ENCODE measurements around the gene GCG.

Gene GCG

DNA sequence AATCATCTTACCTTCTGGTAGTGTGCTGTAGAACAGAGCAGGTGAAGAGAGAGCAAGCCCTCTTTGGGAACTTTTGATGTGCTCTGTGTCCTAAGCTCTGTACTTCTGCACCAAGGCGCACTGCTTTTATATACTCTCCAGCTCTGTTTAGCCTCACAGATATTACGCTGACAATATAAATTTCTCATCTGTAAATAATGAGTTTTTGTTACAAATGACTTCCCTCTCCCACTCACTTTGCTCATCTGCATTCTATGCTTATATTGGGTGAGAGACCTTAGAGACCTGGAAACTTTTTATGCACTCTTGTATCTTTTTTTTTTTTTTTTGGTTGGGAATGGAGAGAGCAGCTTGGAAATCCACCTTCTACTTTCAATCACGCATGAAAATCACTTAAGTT, at the start of gene GCG:
Gene GCG (minus strand): TSS at position 101 of the 400 bp plus-strand sequence. CDS start 3,069 bp downstream, outside the sequence.
- no peak for DNase-seq (ENCODE audit: low read depth in 2 of 2)

DNA sequence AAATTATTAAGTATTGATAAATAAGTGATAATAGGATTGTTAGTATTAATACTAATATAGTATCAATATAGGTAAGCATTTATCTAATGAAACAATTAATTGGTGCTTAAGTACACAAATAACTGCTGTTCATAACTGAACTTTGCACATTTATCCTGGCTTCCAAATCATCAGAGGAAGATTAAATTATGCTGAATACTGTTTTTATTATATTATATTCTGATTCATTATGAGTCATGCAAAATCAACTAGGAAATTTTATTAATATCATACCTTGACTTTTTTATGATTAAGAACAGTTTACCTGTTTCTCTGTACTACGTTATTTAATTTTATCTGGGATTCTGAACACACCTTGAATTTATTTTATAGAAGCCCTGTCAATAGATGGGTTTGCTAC, 48.6 kb upstream of the GCG start:
- DNase-seq (ENCODE audit: low read depth in 2 of 2) = no peak

DNA sequence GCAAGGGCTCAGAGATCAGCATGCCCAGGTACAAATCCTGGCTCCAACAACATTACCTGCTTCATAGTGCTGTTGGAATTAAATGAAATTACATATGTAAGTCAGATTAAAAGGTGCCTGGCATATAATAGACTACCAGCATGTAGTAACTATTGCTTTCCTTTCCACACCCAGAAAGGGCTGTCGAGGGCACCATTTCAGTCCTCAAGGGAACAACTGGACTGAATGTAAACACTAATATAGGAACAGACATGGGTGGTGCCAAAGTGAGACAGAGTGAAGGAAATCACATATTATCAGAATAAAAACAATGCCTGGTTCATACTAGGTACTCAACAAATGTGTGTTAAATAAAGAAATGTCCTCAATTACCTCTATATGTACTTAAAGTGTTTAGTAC, 47.9 kb upstream of the GCG start:
- DNase-seq (ENCODE audit: low read depth in 2 of 2) = no peak

DNA sequence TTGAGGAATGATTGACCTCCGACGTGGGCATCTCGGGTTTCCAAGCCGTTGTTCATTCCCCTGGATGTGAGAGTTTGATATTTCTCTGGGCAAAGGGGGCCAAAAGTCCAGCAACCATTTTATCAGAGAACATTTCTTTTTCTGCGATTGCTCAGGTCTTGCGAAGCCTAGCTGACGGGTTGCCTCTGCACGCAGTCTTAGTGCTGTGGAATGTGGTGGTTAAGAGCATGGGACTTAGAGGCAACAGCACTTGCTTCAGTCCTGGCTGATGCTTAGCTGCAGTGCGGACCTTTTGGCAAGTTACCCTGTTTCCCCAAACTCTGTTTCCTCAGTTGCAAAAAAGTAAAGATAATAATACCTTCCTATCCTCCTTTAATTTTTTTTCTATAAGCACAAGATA, 46.2 kb upstream of the GCG start:
- DNase-seq (ENCODE audit: low read depth in 2 of 2) = no peak

DNA sequence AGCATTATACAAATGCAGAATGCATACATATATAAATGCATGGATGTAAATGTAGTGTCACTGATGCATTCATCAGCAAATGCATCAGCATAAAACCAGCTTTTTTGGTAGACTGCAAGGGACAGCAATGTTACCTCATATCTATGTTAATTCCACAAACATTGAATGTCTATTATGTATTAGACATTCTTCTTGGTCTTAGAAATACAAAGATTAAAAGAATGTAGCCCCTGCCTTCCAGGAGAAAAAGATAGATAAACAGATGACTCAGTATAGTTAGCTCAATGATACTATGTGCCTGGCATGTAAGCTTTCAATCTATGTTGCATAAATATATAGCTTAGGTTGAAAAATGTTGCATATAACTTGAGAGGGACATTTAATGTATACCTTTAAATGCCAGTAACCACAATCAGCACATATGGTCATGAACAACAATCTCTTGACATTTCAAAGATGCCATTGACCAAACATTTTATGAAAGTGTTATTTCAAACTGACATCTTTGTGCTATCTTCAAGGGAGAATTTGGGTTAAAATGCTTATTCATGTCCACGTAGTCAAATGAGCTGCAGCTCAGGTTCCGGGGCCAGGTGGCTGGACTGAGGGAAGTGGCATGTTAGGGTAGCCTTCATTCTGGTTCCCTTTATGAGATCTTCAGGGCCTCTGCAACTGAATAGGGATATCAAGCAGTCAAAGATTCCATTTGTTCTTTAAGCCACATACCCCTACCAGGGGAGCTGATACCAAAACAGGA, 45.2 kb upstream of the GCG start:
- DNase-seq (ENCODE audit: low read depth in 2 of 2) = no peak

DNA sequence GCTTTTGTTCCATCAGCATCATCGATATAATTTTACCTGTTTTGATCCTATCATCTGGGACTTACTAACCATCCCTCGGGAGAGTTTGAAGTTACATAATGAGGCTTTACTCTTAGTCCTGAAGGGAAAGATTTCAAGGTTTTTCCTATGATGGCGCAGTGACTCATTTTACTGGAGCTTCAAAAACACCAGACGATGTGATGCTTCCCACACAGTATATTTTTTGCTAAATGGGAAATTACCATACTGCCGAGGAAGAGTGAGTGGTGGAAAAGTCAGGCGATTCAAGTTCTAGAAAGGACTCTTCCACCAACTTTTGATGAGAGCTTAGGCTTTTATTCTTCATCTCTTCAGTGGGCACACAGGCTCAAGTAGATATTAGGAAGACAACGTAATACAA, 44.6 kb upstream of the GCG start:
- no peak for DNase-seq (ENCODE audit: low read depth in 2 of 2)

DNA sequence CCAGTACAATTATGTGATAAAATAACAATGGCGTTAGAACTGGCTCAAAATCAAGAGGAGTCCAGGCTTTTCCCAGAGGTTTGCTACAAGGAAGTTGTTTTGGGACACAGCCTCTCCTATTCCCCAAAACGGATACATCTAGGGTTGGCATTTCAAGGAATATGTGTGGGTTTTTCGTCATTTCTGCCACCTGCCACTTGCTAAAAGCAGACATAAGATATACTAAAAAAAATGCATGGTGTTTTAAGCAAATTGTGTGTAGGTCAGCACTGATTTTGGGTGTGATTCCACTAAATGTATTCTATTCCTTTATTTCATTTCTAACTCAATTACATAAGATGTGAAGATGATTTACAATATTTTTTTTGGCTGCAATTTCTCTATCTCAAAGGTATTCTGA, 36.4 kb upstream of the GCG start:
- DNase-seq (ENCODE audit: low read depth in 2 of 2) = no peak

DNA sequence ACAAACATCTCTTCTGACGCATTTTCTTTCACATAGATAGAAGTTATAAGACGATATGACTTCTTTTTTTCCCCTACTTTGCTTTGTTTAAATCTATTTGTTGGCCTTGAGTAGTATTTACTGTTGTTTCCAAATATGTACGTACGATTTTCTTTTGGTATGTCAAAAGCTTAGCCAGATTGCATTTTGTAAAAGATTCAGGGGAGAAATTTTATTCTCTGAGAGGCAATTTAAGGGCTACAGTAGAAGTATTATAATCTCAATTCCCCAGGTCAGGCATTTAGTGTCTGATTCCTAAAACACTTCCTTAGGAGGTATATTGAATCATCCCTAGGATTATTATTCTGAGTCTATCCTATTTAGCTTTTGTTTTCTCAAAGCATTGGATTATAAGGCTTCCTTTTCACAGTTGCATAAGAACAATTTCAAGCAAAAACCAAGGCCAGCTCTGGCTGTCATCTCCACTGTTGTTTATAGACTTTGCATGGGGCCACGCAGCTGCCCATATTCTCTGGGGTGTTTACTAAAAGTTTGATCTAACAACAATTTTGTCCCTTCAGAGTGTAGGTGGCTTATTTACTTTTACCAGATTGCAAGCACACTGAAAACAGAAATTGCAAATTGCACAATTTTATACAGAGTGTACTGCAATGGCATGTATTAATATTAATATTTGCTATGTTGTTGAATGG, 33.6 kb upstream of the GCG start:
- DNase-seq (ENCODE audit: low read depth in 2 of 2) = no peak

DNA sequence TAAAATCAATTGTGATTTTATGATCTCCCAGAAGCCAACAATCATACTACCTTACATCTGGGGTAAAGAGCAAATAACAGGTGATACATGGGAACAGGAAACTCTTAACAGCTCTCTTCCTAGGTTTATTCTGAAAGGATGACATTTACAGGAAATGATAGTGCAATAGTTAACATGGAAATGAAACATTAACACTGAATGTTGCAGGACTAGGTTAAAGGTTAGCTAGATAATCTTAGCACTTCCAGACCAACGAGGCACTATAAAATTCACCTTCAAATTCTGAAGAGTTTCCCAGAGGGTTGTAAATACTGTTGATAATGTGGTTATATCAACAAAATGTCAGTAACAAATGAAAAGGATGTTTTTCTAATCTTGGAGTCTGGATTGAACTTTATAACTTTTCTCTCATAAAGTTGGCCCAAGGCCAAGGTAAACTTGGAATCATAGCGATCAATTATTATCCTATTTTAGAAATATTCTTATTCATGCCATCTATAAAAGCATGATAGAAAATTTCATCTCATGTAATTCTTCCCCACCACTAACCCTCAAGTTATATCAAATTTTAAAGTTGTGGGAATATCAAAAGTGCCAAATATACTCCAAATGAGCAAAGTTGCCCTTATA, 32.9 kb upstream of the GCG start:
- no peak for DNase-seq (ENCODE audit: low read depth in 2 of 2)

DNA sequence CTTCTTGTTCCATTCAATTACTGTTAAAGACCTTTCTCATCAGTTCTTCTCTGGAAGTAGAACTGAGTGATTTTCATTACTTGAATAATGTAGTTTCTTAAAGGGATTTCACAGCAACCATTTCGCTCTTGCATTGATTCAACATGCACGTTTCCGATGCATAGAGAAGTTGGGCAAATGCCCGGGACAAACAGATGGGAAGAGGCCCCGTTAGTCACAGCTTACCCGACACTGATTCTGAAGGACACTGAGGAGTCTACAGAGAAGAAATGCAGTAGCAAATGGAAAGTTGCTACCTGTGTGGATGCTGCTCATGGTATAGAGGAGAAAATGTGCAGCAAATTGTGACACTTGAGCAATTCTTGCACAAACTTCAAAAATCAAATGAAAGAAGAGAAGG, 32.3 kb upstream of the GCG start:
- DNase-seq (ENCODE audit: low read depth in 2 of 2) = no peak

DNA sequence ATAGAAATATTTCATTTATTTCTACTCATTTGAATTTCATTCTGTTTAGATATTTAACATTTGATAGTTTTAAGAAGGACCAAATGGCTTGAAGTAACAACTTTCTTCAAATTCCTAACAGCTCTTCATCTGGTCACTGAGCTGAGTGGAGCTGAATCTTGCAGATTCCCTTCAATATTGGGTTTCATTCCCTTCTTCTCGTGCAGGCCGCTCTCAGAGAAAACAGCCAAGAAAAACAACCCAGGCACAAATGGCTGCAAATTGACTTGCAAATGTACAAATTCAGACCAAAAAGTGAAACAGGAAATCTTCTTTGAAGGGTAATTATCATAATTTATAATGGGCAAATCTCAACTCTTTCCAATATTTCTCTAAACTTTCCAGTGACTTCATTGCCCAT, 30.3 kb upstream of the GCG start:
- DNase-seq (ENCODE audit: low read depth in 2 of 2) = no peak

DNA sequence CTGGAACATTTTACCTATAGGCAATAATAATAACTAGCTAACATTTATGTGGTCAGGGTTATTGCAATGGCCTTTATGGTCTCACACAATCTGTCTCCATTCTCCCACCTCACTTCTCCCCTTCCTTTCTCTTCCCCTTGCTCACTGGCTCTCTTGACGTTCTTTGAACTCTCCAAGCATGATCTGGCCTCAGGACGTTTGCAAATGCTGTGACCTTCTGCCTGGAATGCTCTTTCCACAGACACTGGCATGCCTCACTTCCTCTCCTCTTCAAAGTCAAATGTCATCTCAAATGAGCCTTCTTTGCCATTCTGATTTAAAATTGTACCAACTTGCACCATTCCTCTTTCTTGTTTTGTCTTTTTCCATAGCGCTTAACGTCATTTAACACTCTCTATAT, 25.3 kb upstream of the GCG start:
- no peak for DNase-seq (ENCODE audit: low read depth in 2 of 2)

DNA sequence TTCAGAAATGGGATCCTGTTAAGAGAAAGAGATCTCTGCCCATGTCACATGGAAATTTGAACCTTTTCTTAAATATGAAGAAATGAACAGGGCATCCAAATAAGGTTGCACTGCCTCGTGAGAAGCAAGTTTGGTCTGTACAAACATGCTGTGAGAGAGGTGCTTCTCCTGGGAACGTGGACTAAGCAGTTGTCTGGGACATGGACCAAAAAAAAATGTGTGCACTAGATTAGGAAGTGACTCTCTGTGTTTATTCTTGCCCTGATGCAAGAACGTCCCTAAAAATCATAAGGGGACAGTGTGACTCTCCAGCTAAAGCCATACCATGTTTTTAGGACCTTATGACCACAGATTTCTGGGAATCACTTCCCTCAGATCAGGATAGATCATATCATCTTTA, 23.7 kb upstream of the GCG start:
- DNase-seq (ENCODE audit: low read depth in 2 of 2) = no peak

DNA sequence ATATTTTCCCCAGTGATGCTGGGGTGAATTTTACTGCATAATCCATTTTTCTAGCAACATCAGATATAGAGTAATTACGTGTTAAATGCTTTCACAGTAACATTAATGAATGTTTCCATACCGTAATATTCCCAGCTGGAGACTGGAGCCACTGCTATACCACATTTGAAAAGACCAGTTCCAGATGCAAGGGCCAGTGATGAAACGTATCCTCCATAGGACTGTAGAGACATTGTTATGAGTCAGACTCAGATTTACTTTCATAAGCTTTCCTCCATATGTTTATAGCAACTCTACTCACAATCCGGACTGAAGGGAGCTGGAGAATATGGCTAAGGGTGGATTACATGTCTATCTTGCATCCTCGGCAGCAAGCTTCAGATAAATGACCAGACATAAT, 22.7 kb upstream of the GCG start:
- DNase-seq (ENCODE audit: low read depth in 2 of 2) = no peak

DNA sequence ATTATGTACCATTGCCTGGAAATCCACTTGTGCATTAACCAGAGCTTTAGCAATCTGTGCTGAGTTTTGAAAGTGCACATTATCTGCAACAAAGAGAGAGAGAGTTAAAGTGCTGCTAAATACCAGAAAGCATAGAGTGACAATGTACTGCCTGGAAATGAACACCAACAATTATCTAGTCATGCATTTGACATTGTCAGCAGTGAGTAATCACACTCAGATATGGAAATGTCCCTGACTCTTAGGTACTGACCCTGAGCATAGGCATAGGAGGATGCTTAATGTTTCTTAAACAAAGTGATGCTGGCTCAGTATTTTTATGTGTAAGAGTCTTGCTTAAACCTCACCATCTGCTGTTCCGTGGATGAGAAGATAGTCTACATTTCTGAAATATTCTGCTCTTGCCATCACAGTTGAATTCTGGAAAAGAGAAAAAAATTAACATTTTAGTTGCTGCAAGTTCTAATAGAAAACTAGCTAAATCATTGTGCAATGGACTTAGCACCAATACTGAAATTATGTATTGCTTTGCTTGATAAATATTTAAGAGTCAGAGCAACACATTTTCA, 20.8 kb upstream of the GCG start:
- DNase-seq (ENCODE audit: low read depth in 2 of 2) = no peak

DNA sequence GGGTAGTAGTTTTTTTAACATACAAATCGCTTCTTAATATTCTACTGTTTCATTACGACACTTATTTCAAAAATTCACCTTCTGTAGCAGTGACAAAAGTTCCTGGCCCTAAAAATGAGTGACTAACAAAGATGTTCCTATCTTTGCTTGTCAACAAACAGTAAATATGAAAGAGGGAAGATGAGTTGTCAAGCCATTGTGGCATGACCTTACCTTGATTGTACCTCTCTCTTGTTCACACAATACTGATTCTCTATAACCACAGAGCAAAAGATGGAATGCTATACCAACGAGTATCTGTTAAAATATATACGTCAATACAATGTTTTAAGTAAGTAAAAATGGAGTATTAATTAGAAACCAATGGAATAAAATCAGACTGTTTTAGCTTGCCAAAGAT, 14.7 kb upstream of the GCG start:
- no peak for DNase-seq (ENCODE audit: low read depth in 2 of 2)

DNA sequence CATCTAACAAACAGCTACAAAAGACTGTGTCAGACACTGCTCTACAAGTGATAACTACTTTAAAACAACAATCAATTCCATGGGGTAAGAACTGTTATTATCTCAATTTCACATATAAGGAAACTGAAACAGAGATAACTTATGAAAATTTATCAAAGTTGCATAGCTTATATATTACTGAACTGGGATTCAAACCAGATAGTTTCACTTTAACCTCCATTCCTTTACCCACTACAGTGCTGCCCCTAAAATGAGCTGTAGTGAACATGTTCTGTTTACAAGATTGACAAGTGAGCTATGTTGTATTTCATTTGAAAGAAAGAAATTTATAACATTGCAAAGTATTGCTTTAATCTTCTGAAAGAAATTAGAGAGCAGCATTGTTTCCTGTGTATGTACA, 14.1 kb upstream of the GCG start:
- DNase-seq (ENCODE audit: low read depth in 2 of 2) = no peak

DNA sequence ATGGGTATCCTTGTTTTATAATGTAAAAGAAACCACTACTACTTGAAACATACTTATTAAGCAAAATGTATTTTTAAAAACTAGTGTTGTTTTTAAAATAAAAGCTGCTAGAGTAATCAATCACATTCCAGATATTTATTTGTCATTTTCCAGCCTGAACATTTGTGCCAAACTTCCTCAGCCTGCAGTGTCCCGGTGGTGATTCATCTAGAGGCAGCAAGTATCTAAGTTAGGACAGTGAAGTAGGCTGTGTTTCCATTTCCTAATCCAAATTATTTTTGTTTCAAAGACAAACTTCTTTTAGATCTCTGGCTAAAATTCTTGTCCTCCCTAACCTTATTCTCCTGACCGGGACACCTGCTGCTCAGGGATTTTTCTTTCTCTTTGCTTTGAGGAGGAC, 12.8 kb upstream of the GCG start:
- no peak for DNase-seq (ENCODE audit: low read depth in 2 of 2)

DNA sequence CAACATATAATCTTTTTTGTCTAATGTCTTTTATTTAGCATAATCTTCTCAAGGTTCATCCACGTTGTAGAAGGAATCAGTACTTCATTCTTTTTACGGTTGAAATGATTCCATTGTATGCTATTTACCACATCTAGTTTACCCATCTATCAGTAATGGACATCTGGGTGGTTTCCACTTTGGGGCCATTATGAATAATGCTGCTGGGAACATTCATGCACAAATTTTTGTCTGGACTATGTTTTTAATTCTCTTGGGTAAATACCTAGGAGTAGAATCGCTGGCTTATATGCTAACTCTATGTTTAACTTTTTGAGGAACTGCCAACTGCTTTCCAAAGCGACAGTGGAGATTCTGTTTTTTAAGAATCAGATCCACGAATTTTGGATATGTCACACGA, 7.4 kb upstream of the GCG start:
- DNase-seq (ENCODE audit: low read depth in 2 of 2) = no peak

DNA sequence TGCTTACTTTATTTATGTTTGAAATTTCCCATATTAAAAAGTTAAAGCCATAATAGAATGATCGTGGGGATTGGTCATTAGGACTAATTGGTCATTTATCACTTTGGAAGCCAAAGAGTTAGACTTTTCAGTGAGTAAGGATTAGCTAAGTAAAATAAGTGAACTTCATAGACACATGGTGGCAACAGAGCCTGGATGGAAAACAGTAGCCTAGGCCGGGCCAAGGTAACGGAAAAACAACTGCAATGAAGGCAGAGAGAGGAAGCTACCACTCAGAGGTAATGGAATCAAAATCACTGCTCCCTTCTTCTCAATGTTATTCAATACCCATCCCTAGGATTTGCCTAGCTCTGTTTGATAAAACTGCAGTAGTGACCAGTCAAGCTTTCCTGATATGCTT, 4.1 kb upstream of the GCG start:
- DNase-seq (ENCODE audit: low read depth in 2 of 2) = no peak

DNA sequence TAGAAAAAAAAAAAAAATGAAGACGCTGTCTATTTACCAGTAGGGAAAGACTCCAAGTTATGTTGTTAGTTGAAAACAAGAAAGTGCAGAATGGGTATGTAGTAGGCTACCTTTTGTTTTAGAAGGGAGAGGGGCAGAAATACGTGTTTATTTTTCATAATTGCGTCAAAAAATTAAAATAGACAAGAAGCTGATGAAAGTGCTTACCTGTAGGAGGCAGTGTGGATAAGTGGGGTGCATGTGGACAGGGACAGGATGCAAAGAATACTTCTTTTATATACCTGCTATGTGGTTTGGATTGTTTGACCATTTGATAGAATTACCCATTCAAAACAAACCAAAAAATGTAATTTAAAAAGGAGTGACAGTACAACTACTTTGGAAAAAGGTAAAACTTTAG, 3.0 kb upstream of the GCG start:
- DNase-seq (ENCODE audit: low read depth in 2 of 2) = no peak

DNA sequence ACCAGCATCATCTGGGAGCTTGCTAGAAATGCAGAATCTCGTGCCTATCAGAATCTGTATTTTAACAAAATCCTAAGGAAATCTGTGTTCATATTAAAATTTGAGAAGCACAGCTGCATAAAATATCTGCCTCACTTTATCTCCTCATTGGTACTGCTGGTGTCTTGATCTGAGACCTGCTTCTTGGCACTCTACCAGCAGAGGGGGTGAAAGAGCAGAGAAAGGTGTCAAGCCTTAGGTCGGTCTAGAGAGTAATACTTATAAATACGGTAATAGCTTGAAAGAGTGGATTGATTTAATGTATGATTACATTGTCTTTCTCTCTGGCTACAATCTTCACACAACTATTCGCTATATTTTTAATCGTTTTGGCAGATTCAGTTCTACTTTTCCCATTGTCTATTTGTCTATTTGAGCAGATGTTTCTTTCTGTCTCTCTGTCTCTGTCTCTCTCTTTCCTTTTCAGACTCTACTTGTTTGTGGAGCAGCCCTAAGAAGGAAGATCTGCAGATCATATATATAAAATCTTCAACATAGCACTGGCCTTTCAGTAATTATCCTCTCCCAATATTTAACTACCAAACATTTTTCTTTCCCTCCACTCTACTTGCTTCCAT, 1.7 kb upstream of the GCG start:
- peak; percentile 8 to 58 for DNase-seq (ENCODE audit: low read depth in 2 of 2)
